Measurements from ENCODE around the gene OR9A4. TPM values are rescaled to one million over a fixed set of nuclear protein-coding genes. Genes with fewer than 3 reads are reported as not detected.

The OR9A4 gene
- total and polyA plus RNA-seq, 10 of the 15 experiments (the other 5 are each of a cell fraction or from before 2014, with no cell fraction given) = not detected

GRCh38 chr7:141954334-141954733 is 38.1 kb downstream of the OR9A4 start (continued):
- TF ChIP-seq, protein P1, sequence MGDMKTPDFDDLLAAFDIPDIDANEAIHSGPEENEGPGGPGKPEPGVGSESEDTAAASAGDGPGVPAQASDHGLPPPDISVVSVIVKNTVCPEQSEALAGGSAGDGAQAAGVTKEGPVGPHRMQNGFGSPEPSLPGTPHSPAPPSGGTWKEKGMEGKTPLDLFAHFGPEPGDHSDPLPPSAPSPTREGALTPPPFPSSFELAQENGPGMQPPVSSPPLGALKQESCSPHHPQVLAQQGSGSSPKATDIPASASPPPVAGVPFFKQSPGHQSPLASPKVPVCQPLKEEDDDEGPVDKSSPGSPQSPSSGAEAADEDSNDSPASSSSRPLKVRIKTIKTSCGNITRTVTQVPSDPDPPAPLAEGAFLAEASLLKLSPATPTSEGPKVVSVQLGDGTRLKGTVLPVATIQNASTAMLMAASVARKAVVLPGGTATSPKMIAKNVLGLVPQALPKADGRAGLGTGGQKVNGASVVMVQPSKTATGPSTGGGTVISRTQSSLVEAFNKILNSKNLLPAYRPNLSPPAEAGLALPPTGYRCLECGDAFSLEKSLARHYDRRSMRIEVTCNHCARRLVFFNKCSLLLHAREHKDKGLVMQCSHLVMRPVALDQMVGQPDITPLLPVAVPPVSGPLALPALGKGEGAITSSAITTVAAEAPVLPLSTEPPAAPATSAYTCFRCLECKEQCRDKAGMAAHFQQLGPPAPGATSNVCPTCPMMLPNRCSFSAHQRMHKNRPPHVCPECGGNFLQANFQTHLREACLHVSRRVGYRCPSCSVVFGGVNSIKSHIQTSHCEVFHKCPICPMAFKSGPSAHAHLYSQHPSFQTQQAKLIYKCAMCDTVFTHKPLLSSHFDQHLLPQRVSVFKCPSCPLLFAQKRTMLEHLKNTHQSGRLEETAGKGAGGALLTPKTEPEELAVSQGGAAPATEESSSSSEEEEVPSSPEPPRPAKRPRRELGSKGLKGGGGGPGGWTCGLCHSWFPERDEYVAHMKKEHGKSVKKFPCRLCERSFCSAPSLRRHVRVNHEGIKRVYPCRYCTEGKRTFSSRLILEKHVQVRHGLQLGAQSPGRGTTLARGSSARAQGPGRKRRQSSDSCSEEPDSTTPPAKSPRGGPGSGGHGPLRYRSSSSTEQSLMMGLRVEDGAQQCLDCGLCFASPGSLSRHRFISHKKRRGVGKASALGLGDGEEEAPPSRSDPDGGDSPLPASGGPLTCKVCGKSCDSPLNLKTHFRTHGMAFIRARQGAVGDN (IDR thresholded peaks at IDR 0.05) = no peak
- TF ChIP-seq NR2F1 (conservative IDR thresholded peaks at IDR 0.05) = no peak
- TF ChIP-seq JUND (IDR thresholded peaks at IDR 0.05; ENCODE audit: low read depth, low read length) = no peak
- no peak for TF ChIP-seq KLF5 (IDR thresholded peaks at IDR 0.05; ENCODE audit: partially characterized antibody)
- TF ChIP-seq BCL11A (IDR thresholded peaks at IDR 0.05; ENCODE audit: low read depth, low read length) = no peak
- TF ChIP-seq, protein P2, sequence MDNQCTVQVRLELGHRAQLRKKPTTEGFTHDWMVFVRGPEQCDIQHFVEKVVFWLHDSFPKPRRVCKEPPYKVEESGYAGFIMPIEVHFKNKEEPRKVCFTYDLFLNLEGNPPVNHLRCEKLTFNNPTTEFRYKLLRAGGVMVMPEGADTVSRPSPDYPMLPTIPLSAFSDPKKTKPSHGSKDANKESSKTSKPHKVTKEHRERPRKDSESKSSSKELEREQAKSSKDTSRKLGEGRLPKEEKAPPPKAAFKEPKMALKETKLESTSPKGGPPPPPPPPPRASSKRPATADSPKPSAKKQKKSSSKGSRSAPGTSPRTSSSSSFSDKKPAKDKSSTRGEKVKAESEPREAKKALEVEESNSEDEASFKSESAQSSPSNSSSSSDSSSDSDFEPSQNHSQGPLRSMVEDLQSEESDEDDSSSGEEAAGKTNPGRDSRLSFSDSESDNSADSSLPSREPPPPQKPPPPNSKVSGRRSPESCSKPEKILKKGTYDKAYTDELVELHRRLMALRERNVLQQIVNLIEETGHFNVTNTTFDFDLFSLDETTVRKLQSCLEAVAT (IDR thresholded peaks at IDR 0.05) = no peak
- no peak for TF ChIP-seq SIX5 (IDR thresholded peaks at IDR 0.05; ENCODE audit: low read depth, low read length, severe bottlenecking)

- POLR2A ChIA-PET = no interaction called here
- ATAC-seq = no peak
- CTCF ChIA-PET = no interaction called here
- WGBS (ENCODE audit: insufficient coverage, insufficient replicate concordance, low lambda C conversion rate, missing lambda C conversion rate) = 3% methylated on average over 3 of the region's 3 CpGs
- no peak overlapping the region for H3K4me2 ChIP-seq (ENCODE audit: control insufficient read depth, insufficient read depth)
- intact Hi-C loops (cut with micrococcal nuclease; ENCODE audit: unreplicated experiment) (no loop called here), in situ Hi-C loops (cut with MboI) (no loop called here)
- SMC1A ChIA-PET (ENCODE audit: uncharacterized antibody, unreplicated experiment) = no interaction called here
- no TSS peak for BruUV-seq (replicated peaks)
- no peak overlapping the region for H3K27ac ChIP-seq (ENCODE audit: control insufficient read depth, insufficient read depth)
- DNase-seq (ENCODE audit: low read depth, low spot score) = no peak
- H3K4me3 ChIP-seq = no peak overlapping the region
- no peak for FAIRE-seq
- no peaks in the 10 kb centered on the region for H3K4me1 ChIP-seq (ENCODE audit: control insufficient read depth, insufficient read depth, low read length)
- H2AFZ ChIP-seq (ENCODE audit: control insufficient read depth, low read depth, low read length) = no peak overlapping the region
- no peaks in the 10 kb centered on the region for H3K9me3 ChIP-seq (replicated peaks; ENCODE audit: control insufficient read depth, insufficient read depth, low read length)
- H4K20me1 ChIP-seq (ENCODE audit: control insufficient read depth, insufficient read depth) = no peaks in the 10 kb centered on the region
- RAD21 ChIA-PET (ENCODE audit: unreplicated experiment) = no interaction called here
- no peaks in the 10 kb centered on the region for H3K36me3 ChIP-seq (ENCODE audit: control insufficient read depth in 2 of 2, insufficient read depth in 2 of 2, low read length in 1 of 2)
- H3K79me2 ChIP-seq (ENCODE audit: control insufficient read depth, insufficient read depth, low read length) = no peaks in the 10 kb centered on the region
- H3K27me3 ChIP-seq (replicated peaks in 1 of 2; ENCODE audit: control insufficient read depth in 2 of 2, insufficient read depth in 2 of 2, low read length in 1 of 2) = no peaks in the 10 kb centered on the region
- no peak overlapping the region for H3K9ac ChIP-seq (ENCODE audit: control insufficient read depth, insufficient read depth, low read length)
- TF ChIP-seq DPF2 (IDR thresholded peaks at IDR 0.05) (no peak), CHD1 (IDR thresholded peaks at IDR 0.05; ENCODE audit: low read depth, low read length) (no peak), MTA2 (IDR thresholded peaks at IDR 0.05; ENCODE audit: low read depth) (no peak), TARDBP (IDR thresholded peaks at IDR 0.05; ENCODE audit: borderline replicate concordance) (no peak), TCF12 (IDR thresholded peaks at IDR 0.05; ENCODE audit: low read depth, low read length) (no peak), KDM1A (IDR thresholded peaks at IDR 0.05; ENCODE audit: borderline replicate concordance) (no peak), ZNF217 (IDR thresholded peaks at IDR 0.05) (no peak), RBBP5 (conservative IDR thresholded peaks at IDR 0.05) (no peak), ZNF24 (IDR thresholded peaks at IDR 0.05) (no peak), NFYA (IDR thresholded peaks at IDR 0.05; ENCODE audit: borderline replicate concordance, low read depth, low read length) (no peak)
- TF ChIP-seq, protein P3, sequence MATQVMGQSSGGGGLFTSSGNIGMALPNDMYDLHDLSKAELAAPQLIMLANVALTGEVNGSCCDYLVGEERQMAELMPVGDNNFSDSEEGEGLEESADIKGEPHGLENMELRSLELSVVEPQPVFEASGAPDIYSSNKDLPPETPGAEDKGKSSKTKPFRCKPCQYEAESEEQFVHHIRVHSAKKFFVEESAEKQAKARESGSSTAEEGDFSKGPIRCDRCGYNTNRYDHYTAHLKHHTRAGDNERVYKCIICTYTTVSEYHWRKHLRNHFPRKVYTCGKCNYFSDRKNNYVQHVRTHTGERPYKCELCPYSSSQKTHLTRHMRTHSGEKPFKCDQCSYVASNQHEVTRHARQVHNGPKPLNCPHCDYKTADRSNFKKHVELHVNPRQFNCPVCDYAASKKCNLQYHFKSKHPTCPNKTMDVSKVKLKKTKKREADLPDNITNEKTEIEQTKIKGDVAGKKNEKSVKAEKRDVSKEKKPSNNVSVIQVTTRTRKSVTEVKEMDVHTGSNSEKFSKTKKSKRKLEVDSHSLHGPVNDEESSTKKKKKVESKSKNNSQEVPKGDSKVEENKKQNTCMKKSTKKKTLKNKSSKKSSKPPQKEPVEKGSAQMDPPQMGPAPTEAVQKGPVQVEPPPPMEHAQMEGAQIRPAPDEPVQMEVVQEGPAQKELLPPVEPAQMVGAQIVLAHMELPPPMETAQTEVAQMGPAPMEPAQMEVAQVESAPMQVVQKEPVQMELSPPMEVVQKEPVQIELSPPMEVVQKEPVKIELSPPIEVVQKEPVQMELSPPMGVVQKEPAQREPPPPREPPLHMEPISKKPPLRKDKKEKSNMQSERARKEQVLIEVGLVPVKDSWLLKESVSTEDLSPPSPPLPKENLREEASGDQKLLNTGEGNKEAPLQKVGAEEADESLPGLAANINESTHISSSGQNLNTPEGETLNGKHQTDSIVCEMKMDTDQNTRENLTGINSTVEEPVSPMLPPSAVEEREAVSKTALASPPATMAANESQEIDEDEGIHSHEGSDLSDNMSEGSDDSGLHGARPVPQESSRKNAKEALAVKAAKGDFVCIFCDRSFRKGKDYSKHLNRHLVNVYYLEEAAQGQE (IDR thresholded peaks at IDR 0.05; ENCODE audit: low read depth, low read length) = no peak
Observed at GRCh38 chr7:141956084-141956483, 39.9 kb downstream of the OR9A4 start.

All from GM12878 (cell line).